Activated CD4-positive, alpha-beta T cell treated with anti-CD3 and anti-CD28 coated beads for 48 hours (primary cell): ENCODE measurements around the gene TRIM54.
"Not testable (repeated sequence)": the region's sequence is repeated elsewhere in the genome, so short reads cannot be mapped to it uniquely, and the experiment has no call there.

Source experiments
- DNase-seq: peaks from one replicate; pipeline ENCODE4 v3.0.0-alpha.2; 2020

TRIM54 gene

GRCh38 chr2:27285481-27285880, 3.3 kb downstream of the TRIM54 start:
- no peak for DNase-seq

DNA sequence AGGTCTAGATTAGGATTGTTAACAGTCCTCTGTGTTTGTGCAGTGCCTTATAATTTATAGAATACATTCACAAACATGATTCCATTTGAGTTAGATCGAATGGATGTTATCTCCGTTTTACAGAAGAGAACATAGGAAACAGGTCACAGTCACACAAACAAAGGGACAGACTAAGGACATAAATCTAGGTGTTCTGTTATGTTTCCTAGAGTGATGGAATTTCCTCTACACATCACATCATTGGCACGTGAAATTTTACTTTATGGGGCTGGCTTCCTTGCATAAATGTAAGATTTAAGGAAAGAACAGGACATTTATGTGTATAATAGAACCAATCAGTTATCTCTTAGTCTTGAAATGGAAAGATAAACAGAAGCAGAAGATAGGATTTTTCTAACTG, 6.4 kb downstream of the TRIM54 start:
- DNase-seq: no peak

- no peak for DNase-seq
Measured at GRCh38 chr2:27290549-27290948, 8.3 kb downstream of the TRIM54 start.

DNA sequence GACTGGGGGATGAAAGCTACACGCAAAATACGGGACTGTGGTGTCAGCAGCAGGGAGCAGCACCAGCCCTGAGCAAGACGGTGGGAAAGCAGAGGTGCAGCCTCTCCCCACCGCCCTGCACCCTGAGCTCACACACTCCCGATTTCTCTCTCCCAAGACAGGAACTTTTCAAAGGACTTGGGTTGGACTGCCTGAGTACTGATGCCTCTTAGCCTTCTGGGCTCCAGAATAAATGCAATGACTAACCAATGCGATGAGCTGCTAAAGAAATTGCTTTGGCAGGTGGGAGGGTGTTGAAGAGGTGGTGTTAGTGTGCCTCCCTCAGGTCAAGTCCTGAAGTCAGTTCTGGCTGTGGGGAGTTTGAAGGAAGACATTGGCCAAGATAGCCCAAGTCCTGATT, 9.6 kb downstream of the TRIM54 start:
- DNase-seq: no peak

GRCh38 chr2:27294928-27295327, 12.7 kb downstream of the TRIM54 start:
- DNase-seq: no peak

GRCh38 chr2:27296481-27296880, 14.3 kb downstream of the TRIM54 start:
- DNase-seq: no peak

- no peak for DNase-seq
Measured at GRCh38 chr2:27297195-27297594, 15.0 kb downstream of the TRIM54 start.

- DNase-seq: no peak
Measured at GRCh38 chr2:27298391-27299080, 16.3 kb downstream of the TRIM54 start.

DNA sequence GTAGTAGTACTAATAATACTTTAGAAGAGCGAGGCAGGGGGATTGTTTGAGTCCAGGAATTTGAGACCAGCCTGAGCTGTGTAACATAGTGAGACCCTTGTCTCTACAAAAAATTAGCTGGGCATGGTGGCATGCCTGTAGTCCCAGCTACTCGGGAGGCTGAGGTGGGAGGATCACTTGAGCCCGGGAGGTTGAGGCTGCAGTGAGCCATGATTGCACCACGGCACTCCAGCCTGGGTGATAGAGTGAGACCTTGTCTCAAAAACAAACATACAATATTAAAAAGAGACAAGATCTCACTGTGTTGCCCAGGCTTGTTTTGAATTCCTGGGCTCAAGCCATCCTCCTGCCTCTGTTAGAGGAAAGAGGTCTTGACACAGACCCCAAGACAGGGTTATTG, 18.4 kb downstream of the TRIM54 start:
- DNase-seq: not testable (repeated sequence)

GRCh38 chr2:27303093-27304025, 21.1 kb downstream of the TRIM54 start:
- peak; percentile 56 for DNase-seq

DNA sequence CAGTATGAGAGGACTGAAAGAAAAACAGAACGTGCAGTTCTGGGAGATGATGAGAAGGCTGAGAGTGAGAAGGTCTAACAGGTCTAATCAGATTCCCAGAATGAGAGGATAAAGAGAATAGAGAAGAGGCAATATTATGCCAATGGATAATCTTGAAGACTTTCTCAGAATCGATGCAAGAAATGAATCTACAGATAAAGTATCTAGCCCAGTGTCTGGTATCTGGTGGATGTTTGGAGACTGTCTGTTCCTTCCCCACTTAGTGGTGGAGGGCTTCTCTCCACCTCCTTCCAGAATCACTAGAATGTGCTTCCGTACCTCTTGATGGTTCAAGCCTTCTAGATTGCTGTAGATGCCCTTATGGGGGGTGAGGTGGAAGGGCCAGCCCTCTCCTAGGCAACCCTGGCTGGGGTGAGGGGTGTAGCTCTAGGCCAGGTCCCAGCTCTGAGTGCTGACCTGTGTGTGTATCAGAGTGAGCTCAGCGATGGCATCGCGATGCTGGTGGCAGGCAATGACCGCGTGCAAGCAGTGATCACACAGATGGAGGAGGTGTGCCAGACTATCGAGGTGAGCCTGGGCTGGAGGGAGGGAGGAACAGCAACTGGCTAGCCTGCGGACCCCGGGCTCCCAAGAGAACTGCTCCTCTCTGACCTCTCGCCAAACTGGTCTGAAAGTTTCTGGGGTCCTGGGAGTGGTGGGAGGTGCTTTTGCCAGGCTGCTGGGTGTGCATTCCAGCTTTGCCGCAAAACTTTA, 22.4 kb downstream of the TRIM54 start:
- DNase-seq: no peak

- no peak for DNase-seq
Measured at GRCh38 chr2:27305516-27305915, 23.3 kb downstream of the TRIM54 start.

- no peak for DNase-seq
Measured at GRCh38 chr2:27306136-27306535, 23.9 kb downstream of the TRIM54 start.

DNA sequence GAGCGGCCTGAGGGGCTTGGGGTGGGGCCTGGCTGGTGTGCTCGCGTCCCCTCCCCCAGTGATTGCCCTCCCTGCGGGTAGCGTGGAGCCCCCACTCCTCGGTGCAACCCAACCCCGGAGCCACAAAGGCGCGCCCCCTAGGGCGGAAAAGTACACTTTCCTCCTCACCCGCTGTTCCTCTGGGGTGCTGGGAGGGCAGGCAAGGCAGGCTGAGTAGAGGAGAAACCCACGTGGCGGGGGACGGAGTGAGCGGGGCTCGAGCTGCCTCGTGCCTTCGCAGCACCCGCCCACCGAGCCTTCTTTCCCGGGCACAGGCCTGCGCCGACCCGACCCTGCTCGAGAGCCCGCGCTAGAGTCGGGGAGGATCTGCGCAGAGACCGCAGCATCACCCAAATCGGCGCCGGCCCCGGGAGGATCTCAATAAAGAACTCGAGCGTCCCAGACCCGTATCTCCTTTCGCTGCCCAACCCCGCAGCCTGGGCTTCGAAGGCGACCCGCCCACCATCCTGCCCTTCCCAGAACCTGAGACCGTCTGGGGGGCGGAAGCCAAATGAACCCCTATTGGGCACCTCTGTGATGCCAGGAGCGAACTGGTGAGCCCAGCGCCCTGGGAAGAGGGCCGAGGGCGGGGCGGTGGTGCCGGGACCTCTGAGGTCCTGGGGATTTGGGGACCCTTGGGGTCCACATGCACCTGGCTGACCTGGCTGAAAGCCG, 24.5 kb downstream of the TRIM54 start:
- DNase-seq: peak; percentile 56

DNA sequence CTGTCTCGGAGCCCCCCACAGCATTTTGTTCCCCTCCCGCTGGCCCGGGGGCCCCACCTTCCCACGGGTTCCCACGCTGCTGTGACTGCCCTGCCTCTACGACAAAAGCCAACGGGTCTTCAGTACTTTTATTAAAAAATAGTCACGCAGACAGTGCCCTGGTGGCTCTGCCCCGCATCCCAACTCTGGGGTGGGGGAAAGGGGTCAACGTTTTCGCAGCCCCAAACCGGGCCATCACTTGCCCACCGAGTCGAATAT, 25.0 kb downstream of the TRIM54 start:
- no peak for DNase-seq

- DNase-seq: no peak
Measured at GRCh38 chr2:27307545-27308358, 25.5 kb downstream of the TRIM54 start.

DNA sequence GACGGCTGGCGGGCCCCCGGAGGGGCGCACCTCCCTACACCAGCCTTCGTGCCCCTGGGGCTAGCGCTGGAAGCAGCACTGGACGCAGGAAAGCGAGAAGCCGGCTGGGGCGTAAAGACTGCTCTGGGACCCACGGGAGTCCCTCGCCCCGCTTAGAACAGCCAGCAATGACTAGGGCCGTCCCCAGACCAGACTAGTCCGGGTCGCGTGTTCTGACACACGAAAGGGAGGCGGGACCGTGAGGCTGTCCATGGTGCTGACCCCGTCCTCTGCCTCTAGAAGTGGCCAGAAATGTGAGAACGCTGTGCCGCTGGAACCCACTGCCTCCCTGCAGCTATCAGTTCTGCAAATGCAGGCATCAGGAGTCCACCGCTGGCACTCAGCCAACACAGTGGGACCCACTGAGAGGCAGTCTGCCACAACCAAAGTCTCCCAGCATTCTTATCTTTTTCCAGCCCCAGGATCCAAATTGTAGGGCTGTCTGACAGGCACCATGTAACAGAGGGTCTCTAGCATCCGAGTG, 26.2 kb downstream of the TRIM54 start, which contains the start of gene UCN:
TSS of gene UCN (minus strand) at position 87 of the 523 bp plus-strand sequence. CDS start 550 bp downstream, outside the sequence.
- peak; percentile 25 for DNase-seq

DNA sequence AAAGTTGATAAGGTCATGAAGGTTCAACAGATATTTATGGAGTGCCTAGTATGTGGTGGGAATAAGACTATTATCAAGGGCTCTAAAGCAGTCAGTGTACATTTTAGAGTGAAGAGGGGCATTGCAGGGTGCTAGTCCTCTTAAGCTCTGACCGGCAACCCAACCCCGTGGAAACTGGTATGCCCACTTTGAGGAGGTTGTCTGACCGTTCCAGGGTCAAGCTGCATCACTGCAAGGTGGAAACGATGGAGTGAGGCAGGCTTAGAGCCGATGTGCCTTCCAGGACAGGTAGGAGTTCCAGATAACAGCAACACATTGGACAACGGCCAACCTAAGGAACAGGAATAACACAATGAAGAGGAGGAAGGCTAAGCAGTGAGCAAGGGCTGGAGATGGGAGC, 27.4 kb downstream of the TRIM54 start:
- DNase-seq: no peak

DNA sequence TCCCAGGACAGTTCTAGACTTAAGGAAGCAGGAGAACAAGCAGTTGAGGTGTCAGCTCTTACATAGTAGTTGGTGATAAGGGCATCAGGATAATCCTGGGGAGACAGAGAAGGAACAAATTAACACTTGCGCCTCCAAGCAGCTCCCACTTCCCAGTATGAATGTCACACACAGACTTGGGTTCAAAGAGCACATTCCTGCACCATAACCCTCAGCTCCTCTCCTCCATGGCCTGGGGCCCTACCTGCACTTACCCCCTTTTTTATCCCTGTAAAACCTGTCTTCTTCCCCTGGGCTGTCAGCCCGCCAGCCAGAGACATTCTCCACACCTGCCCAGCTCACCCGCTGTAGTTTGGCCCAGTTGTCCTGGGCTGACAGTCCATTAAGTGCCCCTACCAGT, 29.9 kb downstream of the TRIM54 start:
- DNase-seq: no peak

DNA sequence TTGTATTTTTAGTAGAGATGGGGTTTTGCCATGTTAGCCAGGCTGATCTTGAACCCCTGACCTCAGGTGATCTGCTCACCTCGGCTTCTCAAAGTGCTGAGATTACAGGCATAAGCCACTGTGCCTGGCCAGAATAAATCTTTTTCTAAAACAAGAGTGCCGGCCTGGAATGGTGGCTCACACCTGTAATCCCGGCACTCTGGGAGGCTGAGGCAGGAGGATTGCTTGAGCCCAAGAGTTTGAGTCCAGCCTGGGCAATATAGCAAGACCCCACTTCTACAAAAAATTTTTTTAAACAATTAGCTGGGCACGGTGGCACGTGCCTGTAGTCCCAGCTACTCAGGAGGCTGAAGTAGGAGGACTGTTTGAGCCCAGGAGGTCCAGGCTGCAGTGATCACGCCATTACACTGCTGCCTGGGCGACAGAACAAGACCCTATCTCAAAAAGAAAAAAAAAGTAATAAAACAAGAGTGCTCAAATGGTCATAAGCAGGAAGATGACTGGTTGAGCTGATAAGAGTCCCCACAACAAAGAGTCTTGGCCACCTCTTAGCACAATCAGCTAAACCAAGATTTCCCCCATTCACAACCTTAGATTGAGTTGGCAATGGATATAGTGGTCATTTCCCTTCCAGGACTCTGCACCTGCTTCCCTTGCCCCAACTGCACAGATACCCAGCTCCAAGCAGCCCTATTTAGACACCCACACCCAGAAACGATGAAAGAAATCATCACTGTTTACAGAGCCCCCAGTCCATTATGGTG, 31.8 kb downstream of the TRIM54 start:
- DNase-seq: no peak

GRCh38 chr2:27314709-27315108, 32.5 kb downstream of the TRIM54 start:
- no peak for DNase-seq
